Activated T-helper 1 cell treated with Interleukin-2 at 50 U/mL for 16 hours (primary cell): Measurements from ENCODE around the gene HOXA6.
A peak's percentile ranks its signal among the peaks of the same experiment; 100 is the strongest.

Source experiments
- DNase-seq: peaks from one replicate; pipeline ENCODE4 v3.0.0-alpha.2; 2020; ENCODE audit warnings: low read depth

Gene HOXA6

DNA sequence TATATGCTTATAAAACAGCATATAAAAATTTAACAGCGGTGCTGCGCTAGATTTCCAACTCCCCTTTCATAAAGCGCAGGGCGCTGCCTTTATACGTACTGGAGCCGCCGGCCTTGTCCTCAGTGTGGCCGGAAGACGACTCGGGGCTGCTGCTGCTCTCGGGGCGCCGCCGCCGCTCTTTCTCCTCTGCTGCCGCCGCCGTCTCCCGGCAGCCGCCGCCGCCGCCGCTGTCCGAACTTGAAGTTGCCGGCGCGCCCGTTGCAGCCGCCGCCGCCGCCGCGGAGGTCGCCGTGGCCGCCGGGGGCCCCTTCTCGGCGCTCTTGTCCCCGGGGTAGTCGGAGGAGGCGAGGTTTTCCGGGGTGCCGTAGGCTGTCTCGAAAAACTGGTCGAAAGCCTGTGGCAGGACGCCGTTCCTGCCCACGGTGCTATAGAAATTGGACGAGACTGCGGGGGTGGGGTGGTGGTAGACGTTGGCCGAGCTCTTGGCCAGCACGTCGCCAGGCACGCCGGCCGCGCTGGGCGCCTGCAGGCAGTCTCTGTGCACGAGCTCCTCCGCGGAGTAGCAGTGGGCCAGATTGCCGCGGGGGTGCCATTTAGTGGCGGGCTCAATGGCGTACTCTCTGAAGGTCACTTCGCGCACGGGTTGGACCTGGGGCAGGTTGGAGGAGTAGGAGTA is 36.9 kb upstream of the HOXA6 start:
- no peak for DNase-seq

DNA sequence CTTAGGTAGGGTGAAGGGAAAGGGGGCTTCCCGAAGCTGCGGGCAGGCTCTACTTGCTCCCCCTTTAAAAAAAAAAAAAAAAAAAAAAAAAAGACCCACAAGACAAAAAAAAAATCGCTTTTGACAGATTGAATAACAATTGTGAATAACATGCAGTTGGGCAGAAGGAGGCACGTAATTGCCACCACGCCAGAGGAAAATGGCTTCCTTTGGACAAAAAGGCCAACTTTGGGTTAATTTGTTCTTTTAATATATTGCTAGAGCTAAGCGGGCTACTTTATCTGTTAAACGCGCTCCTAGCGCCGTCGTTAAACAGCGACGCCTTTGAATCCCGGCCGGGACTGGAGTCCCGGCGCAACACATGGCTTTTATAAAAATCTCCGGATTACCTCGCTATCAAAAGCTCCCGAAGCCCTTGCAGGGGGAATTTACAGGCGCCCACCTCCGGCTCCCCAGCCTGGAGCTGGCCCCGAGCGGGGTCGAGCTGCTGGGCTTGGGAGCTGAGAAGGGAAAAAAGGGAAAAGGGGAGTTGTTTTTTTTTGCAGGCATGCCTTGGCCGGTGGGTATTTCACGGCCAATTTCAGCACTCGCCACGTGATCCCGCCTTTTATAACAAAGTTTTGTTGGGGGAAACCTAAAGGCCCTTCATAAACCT is 36.2 kb upstream of the HOXA6 start:
- no peak for DNase-seq

DNA sequence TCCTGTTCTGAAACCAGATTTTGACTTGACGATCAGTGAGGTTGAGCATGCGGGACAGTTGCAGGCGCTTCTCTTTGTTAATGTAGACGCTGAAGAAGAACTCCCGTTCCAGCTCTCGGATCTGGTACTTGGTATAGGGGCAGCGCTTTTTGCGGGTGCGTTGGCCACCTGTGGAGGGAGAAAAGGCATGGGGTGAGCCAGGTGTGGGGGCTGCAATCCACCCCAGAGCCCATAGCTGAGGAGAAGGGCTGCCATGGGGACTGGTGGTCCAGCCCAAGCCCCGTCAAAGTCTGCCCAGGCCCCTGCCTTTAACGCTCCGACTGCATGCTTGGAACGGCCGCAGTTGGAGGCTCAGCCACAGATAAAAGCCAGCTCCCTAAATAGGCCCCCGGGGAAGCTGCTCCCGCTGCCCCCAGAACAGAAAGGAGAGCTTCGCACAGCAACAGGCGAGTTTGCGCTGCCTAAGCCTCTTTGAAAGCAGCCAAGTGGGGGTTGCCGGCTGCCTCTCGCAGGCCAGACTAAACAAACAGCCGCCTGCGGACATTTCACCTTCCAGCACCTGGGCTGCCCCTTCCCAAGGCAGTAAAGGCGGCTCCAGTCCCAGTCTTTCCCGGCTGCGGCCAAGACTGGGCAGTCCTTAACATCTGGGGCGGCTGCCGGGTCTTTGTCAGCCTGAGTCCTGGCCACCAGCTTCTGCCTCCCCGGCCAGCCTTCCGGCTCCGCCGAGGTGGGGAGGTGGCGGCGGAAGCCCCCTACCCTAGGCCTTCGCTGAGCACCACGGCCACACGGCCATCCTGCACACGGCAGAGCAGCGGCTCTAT is 35.5 kb upstream of the HOXA6 start:
- DNase-seq, result no peak

DNA sequence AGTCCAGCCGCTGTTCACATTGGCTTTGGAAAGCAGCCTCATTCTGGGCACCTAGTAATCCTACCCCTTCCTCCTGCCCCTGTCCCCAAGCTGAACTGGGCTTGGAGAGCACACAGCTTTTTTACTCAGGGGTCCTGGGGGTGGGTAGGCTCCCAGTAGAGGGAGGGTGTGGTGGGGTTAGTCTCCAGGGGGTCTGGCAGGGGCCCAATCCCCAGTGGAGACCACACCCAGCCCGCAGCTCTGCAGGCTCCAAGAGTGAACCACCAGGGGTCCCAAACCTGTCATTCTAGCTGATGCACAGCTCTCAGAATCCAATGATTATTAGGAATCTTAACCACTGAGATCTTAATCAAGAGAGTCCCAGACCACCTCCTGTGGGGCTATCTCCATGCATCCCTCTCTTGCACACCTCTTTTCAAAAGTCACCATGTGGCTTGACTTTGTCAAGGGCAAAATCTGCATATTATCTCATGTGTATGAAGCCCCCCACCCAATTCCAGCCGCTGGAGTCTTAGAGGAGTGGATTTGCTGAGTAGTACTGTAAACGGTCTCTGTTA is 34.8 kb upstream of the HOXA6 start:
- DNase-seq, result no peak

DNA sequence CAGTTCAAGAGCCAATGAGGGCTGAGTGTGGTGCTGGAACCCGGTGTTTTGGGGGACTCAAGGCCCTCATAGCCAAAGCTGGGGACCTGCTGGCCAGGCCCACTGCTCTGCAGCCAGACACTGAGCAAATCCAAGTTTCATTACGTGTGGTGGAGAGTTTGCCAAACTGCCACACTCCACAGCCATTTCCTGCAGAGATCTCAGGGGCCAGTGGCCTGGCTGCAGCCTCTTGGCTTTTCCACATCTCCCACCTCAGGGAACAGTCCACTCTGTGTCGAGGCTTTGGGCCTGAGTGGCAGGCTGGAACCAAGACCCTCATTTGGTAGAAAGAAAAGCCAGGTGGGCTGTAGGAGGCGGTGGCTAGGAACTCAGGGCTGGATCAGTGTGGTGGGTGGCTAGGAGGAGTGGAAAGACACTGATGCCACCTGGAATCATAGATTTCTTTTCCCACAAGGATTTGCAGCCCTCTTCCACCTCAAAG is 34.3 kb upstream of the HOXA6 start:
- no peak for DNase-seq

DNA sequence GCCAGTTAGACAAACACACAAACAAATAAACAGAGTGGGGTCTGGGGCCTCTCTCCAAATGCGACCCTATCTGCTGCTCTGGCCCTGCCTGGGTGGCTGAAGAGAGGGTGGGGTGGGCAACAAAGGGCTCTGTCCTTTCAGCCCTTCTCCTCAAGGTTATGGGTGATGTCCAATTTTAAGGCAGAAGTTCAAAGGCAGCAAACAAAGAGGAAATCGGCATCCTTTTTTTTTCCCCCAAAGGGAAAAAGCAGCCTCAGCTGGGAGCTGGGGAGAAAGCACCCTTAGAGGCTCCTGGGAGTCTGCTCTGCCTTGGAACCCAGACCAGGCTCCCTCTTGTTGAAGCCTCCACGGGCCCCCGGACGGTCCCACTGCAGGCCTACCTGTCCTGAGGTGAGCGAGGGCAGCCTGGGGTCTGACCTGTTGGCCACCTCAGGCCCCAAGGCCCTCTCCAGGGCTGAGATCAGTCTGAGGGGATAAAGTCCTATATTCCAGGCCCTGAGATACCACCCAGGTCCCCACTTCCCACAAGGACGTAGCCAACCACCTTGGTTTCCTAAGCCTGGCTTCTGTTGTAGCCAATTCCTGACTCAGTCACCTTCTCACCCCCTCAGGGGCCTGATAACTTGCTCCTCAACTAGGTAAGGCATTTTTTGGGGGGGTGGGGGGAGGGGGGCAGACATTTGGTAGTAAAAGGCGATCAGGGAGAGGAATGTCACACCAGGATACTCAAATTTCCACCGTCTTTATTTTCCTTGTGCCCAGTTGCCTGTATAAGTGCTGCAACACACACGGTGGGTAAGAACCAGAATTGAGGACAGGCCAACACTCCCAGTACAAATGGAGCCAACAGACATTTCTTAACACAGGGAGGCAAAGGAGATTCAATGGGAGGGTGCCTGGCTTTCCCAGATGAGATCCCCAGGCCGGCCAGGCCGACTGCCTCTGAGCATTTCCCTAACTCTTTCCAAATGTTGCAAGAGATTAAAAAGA is 33.2 kb upstream of the HOXA6 start:
- no peak for DNase-seq

DNA sequence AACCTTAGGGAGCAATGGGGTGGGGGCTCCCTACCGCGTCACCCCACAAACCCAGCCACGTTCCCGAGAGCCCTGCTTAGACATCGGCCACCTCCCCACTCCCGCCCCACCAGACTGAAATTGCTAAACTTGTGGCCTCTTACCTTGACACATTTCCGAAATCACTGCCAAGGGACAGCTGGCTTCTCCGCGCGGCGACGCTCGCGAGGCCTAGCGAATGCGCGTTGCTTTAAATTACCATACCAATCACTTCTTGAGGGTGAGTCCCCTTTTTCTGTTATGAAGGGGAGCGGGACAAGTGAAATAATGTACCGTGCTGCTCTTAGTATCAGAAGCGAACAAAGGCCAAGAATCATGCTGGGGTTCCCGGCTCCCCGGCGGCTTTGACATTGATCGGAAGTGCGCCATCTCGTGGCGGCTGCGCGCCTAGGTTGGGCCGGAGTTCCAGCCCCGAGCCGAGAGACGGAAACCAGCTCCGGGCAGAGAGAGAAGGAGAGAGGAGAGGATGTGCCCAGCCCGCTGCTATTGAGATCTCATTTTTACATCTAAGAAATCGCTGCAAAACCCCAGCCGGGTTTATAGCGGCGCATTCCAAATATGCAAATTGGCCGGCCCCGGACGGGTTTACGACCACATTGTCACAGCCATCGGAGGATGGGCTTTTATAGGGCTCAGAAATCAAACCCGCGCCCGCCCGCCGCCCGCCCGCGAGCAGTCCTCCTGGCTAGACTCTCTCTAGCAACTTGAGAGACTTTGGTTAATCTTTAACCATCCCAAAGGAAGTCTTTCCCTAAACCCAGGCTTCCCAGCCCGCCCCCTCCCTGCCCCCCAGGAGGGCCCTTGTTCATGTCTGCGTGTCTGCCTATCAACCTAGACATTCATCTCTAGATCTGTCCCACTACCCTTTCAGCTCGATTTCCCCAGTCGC is 32.2 kb upstream of the HOXA6 start:
- peak; percentile 46 for DNase-seq

DNA sequence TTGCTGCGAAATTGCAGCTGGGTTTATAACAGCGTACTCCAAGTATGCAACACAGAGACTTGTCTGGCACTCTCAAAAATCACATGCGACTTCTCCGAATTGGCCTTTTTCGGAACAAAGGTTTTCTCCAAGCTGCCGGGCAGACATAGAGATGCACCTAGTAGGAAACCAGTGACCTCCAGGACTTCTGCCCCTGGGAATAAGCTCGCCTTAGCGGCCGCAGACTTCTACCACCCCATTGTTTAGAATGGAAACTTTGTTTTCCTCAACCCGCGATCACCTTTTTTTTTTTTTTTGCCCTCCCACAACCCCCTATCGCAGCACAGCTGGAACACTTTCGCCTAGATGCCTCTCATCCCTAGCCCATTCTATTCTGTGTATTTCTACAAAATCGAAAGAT is 31.5 kb upstream of the HOXA6 start:
- DNase-seq, result no peak

DNA sequence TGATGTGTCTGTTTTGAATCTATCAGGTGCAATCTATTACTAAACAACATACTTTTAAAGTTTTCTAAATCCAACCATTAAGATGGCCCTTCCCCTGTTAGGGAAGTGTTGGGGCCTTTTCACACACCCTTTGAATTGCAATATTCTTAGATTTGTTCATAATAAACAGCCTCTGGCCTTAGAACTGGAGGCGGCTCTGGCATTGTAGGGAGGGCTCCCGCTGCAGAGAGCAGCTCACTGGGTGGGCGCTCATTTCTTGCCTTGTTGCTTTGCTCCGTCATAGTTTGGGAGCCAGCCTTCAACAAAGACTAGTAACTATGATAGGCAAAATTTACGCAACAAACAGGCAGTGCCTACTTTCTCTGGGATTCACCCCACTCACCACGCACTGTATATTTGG is 30.8 kb upstream of the HOXA6 start:
- DNase-seq, result no peak

DNA sequence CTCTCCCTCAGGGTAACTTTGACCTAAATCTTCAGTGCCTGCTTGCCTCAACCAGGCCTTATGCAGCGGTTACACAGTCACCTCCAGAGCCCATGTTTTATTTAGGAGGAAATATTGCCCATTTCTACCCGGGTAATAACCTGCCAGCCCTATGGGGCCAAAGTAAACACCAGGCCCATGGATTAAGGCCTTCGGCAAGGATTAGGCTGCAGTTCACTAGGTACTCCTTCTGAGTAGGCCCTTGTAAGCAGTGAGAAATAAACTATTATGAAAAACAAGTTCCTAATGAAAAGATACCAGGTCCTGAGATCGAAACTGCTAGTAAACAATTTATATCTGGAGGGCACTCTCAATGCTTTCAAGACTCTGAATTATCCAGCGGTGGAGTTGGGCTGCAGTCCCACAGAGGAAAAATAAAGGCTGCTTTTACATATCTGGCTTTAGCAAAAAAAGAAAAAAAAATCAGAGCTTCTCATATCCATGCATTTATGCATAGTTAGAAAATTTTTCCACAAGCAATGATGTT is 30.3 kb upstream of the HOXA6 start:
- no peak for DNase-seq

DNA sequence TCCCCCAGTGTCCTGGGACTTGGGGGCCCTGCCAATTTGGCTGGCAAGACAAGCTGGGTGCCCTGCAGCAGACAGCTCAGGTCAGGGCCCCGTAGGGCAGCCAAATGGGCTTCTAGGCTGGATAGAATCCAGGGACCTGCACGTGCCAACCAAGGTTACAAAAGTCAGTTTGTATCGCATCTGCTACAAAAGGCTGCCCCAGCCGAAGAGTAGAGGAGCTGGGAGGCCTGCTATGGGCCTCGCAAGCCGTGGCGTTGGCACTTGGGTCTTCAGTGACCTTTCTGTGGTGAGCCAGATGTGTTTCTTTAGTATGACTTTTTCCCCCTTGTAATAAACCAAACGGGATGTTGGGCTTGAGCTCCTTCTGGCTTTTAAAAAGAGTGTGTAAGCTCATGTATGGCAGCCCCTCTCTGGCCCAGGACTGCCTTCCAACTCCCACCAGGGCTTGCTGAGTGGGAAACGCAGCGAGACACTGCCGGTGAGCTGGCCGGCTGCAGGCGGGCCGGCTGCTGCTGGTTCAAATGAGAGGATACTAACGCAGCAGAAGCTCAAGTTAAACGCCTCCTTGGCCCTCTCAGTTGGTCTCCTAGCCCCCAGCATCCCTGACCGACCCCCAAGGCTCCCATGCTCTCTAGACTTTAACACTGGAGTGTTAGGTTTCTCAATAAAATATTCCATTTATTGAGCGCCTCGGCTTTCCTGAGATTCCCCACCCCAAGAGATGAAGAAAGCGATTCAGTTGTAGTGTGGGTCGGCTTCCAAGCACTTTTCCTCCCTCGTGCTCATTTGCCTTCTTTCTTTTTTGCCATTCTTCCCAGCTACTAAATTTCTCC is 29.6 kb upstream of the HOXA6 start:
- DNase-seq, result no peak

DNA sequence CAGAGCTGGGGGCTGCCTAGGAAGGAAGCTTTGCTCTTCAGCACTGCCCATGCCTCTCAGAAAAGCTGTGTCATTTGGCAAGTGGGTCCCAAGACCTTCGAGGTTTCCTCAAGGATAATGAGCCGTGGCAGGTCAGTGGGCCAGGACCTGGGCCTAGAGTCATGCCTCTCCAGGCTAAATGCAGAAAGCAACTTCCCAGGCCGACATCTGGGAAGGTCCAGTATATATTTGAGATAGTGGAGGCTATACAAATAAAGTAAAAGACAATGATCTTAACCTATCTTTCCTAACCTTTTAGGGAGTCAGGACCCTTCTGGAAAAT is 28.9 kb upstream of the HOXA6 start:
- no peak for DNase-seq

DNA sequence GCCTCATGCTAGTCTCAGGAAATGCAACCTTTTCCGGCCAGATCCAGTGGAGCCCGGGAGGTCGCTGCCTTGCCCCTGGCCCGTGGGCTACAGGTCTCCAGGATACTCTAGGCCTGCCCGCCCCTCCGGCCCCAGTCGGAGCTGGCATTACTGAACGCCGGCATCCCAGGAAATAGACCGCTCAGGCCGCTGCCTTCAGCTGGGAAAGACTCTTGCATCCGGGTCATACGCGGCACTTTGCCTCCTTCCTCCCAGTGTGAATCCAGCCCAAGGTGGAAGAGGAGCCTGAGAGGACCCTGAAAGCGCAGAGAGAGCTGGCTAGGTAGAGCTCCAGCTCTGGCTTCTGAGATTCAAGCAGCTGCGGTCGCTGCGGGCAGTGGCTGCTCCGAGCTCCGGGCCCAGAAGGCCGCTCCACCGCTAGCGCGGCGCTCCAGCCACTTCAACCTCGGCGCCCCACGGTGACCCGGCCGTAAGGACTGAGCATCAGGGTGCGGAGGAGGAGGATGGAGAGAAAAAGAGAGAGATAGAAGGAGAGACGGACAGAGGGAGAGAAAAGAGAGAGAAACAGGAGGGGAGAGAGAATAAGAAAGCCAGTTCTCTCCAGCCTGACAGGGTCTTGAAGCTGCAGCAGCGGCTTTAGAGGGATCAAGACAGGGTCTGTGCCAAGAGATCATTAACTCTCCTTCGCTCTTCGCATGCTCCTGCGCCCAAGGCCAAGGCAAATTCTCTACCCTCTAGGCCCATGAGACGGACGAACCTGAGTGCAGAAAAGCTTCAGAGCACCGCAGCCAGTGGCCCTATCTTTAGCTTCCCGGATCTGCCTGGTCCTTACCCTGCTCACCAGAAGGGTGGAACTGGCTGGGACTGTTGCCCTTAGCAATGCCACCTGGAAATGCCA is 28.3 kb upstream of the HOXA6 start:
- no peak for DNase-seq

DNA sequence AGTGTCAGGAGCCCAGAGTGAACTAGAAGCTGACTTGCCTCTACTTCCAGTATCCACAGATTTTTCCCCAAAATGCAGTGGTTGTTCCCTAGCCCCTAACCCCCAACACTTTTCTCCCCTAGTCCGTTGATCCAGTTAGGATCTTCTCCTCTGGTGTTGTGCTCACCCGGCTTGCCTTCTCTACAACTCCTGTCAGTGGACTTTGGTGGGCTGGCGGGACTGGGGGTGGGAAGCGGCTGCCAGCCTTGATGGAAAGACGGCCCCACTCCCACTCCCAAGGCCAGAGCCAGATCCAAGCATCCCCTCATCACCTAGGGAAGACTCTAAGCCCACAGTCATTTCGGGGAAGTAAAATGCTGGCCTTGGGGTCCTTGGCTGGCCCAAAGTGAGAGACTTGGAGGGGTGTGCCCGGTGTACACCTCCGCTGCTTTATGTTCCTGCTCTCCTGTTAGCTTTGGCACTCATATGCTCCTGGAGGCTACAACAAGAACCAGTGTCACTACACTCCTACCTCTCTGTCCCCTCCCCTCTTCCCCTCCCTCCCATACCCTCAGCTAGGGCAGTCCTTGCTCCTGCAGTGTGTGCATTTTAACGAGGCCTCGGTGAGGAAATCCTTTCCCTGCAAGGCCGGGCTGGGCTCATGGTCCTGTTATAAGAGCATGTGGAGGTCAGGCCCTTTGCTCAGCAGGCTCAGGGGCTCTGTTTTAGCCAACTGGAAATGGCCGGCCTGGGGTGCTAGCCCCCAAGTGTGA is 27.5 kb upstream of the HOXA6 start:
- DNase-seq, result no peak

DNA sequence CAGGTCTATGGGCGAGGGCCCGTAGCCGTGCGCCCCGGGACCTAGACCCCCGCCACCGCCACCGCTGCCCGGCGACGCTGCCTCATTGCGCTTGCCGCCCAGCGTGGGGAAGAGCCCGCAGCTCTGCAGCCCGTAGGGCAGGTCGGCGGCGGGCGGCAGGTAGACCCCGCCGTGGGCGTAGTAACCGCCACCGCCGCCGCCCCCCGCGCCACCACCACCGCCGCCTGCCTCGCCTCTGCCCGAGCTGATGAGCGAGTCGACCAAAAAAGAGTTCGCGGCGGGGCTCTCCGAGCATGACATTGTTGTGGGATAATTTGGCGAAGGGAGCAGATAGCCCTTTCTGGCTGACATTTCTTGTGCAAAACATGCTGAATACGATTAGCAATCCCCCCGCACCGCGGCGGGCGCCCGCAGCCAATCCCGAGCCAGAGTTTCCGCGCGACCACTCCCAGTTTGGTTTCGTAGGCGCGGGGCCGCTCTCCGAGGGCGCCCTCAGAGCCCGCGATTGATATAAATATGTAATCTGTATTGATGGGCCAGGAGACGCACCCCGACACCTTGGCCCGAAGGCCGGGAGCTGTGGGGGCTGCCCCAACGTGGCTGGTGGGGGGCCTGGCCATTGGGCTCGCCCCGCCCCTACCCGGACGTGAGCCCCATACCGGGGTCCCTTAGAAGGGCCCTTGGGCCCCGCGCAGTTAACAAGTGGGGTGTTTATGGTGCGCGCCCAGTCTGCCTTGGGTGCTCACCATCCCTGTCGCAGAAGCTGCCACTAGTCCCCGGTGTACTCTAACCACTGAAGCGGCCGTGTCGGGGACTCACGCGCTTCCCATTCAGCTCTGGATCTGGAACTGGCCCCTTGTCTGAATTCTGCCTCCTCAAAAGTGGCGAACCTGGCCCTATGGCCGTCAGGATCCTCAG is 26.6 kb upstream of the HOXA6 start, which contains the start of gene HOXA10:
Gene HOXA10, minus strand, starts transcription at position 365 of the 918 bp plus-strand sequence. Its CDS starts 14 bp downstream, at position 351.
- no peak for DNase-seq

DNA sequence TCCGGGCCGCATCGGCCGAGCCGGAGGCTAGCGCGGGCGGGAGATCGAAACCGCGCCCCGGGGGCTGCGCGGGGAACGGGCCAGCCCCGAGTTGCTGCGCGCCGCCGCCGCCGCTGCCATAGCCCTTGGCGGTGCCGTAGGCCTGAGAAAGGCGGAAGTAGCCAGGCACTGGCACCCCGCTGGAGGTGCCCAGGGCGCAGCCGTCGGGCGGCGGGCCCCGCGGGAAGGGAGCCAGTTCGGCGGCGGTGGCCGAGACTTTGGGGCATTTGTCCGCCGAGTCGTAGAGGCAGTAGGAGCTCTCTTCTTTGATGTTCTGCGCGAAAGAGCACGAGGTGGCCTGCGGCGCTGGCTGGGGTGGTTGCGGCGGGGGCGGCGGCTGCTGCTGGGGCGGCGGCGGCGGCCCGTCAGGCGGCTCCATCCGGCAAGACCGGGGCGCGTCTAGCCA is 26.0 kb upstream of the HOXA6 start:
- DNase-seq, result no peak
